Suppressor macrophage treated with lipopolysaccharide for 4 hours (primary cell): ENCODE measurements around the gene CALD1.

ENCODE experiments used
- DNase-seq: peaks from one replicate; pipeline ENCODE4 v3.0.0-alpha.2; 2020

The CALD1 gene

DNA sequence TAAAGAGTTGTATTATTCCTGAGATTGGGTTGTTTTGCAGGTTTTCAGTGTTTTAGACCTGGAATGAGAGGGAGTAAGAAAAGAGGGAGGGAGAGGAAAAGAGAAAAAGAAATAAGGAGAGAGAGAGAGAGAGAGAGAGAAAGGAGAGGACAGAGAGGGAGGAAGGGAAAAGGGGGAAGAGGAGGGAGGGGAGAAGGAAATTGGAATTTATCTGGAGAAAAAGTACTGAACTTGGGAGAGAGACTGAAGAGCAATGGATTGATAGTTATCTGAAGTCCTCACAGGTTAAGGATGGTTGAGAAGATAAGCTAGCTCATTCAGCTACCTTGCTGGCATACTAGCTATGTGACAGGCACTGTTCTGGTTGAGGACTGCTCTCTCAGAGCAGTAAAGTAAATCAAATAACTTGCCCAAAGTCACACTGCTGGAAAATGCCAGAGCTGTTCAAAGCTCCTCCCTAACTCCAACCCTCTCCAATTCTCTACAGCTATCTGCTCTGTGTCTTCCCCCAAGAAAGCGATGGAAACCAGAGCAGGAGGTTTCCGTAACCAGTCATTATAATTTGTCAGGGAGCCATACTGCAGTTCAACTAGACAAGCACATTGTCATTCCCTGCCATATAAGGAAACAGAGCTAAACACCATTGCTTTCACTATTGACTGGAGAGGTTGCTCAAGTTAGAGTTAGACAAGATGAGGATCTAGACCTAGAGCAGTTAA lies 10.7 kb downstream of the CALD1 start:
- DNase-seq: peak; percentile 22

DNA sequence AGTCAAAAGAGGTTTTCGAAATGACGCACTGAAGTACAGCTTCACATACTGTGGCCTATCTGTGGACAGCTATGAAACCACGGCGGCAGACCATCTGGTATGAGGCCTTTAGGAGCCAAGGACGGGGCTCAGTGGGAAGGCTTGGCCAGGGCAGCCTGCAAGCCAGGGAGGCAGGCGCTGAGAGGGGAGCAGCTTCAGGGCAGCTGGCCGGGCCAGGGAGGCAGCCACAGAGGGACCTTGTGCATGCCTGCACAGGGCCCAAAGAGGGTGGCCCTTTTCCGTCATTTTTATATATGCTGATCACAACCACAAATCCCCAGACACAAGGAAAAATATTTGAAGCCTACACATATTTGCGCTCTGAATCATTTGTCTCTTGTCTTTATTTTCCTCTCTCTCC lies 13.5 kb downstream of the CALD1 start:
- no peak for DNase-seq

DNA sequence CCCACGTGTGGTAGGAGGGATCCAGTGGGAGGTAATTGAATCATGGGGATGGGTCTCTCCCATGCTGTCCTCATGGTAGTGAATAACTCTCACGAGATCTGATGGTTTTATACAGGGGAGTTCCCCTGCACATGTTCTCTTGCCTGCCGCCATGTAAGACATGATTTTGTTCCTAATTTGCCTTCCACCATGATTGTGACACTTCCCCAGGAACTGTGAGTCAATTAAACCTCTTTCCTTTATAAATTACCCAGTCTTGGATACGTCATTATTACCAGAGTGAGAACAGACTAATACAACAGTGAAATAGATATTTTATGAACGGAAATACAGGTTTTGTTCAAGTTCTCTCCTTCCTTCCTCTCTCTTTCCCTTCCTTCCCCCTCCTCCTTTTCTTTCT lies 15.8 kb downstream of the CALD1 start:
- DNase-seq: no peak

DNA sequence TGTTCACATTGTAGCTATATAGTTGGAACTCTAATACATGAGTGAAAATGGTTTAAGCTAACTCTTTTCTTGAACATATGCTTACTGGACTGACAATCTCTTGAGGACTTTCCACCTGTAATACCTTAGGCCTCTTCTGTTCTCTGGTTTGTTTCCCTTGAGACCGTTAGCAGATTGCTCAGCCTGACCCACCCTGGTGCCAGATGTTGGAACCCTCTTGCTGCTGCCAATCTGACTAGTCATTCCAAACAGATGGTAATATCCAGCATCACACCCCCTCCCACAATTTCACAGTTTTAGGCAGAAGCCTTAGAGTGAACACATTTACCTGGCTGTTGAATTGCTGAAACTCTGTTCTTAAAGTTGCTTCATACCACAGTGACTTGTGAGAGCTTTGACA lies 18.7 kb downstream of the CALD1 start:
- no peak for DNase-seq

DNA sequence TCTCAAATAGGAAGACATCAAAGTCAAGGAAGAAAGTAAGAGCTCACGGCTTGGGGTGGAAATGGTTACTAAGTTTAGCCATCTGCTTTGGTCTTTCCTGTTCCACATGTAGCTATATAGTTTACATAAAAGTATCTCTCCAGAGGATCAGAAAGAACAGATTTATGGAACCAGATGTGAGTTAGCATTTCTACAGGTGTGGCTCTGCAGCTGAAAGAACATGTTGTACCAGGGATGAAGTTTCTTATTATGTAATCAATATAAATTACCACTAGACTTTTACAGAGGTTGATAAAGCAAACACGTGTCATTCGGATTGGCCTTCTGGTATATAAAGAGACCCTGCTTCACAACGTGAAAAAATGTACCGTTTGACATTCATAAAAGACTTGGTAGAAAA lies 19.9 kb downstream of the CALD1 start:
- no peak for DNase-seq

DNA sequence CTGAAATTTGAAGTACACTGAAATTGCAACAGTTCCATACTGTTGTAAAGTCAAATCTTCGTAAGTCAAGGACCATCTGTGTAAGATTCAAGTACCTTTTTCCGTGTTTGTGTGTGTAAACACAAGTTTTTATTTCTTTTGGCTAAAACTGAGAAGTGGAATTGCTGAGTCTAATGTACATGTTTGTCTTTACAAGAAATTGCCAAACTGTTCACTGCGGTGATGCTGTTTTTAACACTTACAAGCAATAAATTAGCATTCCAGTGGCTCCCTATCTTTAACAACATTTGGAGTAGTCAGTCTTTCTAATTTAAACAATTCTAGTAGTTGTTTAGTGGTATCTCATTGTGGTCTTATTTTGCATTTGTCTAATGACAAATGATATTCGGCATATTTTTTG lies 23.3 kb downstream of the CALD1 start:
- no peak for DNase-seq

DNA sequence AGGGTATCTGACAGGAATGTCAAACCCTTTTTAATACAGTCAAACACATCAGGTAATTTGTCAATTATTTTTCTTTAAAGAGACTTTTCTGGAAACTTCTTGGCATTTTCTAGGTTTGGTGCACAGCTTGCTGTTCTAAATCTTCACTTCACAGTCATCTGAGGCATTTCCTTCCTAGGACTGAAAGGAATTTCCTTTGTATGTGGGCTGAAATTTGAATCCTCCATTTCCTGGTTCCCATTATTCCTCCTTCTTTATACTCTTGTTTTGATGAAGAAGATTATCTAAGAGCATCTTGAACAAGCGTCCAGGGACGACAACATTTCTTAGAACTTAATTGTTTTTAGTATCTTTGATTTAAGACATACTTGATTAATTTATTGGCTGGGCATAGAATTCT lies 24.9 kb downstream of the CALD1 start:
- no peak for DNase-seq

DNA sequence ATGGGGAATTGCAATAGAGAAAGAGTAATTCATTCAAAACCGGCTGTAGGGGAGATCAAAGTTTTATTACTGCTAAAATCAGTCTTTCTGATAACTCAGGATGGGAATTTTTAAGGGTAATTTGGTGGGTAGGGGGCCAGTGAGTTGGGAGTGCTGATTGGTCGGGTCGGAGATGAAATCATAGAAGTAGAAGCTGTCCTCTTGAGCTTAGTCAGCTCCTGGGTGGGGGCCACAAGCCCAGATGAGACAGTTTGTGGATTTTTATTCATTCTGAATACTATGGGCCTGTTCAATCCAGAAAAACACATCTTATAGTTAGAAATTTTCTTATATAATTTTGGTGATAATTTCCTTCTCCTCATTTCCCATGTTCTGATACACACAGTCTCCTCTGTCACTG lies 25.4 kb downstream of the CALD1 start:
- DNase-seq: no peak

DNA sequence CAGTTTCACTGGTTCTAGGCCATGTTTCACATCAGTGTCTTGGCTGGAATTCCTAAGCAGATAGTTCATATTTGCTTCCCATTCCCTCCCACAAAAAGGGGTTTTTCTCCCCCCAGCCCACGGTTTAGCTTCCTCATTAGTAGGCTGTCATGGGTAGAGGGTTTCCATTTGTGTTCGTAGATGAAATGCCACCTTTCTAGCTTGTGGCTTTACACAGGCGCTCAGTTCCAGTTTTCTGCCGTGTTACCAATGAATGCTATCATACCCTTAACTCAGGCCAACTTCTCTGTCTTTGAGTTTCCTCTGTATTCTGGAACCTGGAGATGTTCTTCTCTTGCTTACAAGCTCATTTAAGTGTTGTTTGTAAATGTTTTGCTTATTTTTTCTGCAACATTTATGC lies 26.8 kb downstream of the CALD1 start:
- DNase-seq: no peak

DNA sequence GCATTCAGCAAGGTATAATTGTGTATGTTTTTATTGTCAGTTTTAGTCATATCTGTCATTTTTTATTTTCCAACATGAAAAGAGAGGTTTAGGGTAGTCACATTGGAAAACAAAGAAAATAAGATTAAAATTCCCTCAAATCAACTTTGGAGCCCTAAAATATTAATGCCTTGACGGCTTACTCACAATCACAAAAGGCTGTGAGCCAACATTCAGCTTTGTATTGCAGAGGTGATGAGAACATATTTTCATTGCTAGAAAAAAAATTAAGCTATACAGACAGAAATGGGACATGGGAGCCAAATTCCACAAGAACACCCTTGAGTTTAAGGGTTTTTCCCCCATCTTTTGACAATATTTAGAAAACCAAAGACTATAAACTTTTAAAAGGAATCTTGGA lies 30.2 kb downstream of the CALD1 start:
- no peak for DNase-seq

DNA sequence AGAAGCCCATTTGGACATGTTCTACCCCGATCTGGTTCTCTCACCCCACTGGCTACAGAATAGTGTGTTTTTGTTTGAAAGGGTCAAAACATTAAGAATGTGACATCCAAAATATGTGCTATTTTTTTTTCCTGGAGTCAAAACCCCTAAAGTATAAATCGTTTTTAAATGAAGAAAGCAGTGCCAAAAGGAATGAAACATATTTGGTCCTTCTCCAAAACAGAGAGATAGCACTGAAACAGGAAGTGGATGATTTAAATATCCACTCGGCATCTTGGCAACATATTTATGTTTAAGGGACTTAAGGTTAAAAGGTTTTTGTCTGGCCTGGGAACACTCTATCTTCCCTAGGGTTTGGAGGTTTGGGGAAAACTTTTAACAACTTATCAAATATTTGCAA lies 32.3 kb downstream of the CALD1 start:
- DNase-seq: no peak

DNA sequence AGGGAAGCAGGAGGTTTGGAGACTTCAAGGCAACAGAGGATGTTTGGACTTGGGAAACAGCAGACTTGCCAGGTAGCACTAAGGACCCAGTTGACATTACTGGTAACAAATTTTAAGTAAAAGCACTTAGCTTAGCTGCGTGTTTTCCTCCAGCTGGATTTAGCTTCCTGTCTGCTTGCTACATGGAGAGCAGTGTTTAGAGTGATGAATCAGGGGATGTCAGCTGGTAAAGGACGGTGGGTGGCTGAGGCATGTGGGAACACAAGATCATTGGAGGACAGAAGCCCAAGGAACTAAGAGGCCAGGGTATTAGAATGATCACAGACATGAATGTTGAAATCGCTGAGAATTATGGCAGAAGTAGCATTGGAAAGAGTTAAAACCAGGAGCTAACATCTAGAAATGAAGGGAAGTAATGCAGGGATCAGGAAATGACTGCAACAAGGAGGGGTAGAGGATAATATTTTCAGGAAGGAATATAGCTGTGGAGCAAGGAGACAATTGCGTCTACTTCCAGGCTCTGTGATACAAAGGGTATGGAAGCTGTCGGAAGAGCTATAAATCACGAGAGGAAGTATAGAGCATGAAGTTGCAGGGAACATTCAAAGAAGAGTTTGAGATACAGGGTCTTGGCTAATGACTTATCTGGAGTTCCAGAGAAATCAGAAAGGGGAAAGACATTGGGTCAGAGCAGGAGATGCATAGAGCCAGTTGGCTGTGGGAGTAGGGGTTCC lies 34.4 kb downstream of the CALD1 start:
- DNase-seq: no peak

DNA sequence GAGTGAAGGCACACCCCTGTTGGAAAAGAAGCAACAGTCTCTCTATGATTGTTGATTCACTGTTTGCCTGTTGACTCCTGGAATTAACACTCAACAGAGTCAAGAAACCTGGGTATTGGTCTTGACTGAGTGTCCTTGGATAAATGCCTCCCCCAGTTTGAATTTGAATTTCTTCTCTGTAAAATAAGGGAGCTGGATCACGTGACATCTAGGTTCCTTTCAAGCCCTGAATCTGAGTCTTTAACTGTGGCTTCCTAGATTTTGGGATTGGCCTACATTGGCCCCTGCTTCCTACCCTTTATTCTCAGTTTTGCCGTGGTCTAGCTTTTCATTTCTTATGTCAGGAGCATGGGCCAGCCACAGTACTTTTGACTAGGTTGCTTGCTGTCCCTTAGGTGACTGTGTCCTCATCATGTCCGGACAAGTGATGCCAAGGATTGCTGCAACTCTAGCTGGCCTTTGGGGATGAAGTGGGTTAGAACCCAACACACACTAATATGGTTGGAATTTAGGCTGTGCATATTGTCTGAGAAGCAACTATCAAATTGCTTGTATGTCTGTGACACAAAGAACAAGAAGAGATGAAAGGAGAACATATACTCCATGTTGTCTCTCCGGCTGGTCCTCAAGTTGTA lies 35.4 kb downstream of the CALD1 start:
- no peak for DNase-seq

DNA sequence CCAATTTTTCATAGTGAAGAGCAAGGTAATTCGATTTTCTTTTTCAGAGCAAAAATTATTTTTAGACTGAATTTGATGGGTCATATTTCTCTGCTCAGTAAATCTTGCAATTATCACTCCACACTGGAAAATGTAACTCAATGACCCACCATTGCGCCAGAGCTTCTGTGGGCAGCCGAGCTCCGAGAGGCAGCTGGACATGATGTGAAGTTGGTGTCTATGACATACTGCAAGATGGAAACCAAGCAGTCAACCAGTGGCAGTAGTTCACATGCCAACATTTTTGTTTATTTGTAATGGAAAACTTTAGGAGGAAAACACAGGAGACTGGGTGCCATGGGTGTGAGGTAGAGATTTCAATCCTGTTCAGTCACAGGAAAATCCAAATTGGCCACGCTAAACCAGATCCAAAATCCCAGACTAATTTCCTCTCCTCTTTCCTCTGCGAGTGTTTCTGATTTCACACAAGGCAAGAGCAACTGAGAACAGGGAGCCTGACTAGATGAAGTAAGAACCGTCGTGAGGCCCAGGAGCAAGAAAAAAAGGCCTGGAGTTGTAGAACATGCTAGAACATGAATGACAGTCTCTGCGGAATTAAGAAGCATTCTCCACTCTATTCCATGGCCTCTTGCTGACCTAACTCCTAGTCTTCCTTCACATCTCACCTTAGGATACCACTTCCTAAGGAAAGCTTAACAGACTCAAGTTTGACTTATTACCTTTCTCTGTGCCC lies 39.3 kb downstream of the CALD1 start:
- no peak for DNase-seq

DNA sequence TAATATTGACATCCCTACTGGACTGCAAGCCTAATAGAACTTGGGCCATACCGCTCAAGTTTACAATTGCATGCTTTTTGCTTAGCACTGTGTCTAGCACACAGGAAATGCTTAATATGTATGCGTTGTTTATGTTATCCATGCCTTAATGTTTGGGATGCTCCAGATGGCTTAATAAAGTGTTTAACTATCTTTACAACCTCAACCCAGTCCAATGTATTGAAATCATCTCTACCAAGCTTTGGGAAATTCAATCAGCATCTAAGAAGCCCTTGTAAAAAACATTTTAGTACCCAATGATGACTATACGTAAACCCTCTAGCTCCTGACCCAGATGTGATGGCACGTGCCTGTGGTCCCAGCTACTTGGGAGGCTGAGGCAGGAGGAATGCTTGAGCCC lies 40.0 kb downstream of the CALD1 start:
- DNase-seq: no peak

DNA sequence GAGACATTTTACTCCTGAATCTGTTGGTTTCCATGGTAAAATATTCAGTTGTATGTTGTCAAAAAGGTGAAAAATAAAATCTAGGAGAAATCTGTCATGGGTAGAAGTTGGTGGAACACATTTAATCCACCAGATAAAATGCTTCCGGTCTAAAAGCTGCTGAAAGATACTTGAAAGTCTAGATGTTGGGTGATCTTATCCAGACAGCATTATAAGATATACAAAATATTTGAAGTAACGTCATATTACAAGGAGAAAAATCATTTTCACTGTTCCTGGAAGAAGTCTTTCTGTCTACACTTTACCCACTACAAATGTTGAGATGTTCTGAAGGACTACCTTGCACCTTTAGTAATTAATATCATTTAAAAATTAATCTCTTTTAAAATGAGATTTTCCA lies 40.9 kb downstream of the CALD1 start:
- DNase-seq: no peak

DNA sequence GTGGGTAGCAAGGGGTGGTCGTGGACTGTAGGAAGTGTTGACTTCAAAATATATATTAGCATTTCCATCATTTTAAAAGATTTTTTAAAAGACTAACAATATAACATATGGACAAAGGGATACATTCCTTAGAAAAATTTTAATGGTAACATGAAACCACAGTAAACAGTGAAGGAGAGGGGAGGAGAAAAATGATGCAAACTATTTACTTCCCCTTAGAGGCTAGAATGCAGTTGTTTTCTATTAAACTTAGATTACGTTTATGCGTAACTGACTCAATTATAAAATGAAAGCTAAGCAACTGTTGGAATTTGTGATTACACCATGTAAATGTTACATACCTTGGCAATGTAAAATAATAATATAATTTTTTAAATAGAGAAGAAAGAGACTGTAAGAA lies 41.3 kb downstream of the CALD1 start:
- DNase-seq: no peak

DNA sequence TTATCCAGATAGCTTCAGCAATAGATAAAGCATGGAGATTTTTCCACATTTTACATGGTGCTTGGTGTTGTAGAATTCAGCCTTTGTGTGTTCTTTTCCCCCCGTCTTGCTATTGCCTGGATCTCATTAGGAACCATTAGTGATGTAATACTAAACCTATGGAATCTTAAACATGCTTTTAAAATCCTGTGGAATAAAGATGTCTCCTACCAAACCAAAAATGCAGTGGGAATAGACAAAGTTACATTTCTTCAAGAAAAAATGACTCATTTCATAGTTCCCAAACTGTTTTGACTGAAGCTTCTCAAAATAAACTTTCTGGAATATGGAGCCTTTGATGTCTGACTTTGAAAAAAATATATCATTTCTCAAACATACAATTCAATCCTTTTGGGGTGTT lies 44.0 kb downstream of the CALD1 start:
- no peak for DNase-seq

DNA sequence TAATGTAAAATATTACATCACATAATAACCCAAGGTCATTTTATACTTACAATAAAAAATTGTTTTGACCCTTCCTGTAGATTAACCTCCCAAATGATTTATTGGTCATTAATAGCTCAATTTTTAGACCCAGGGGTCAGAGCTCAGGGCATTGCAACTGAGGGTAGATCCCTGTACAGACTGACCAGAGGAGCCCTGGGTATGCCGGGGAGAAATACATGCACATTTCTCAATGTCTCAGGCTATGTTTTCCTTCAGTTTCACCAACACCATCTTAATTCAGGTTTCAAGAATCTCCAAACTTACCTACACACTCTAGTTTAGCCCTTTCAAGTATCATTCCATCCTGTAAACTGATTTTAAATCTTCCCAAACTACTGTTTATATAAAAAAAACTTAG lies 46.2 kb downstream of the CALD1 start:
- no peak for DNase-seq

DNA sequence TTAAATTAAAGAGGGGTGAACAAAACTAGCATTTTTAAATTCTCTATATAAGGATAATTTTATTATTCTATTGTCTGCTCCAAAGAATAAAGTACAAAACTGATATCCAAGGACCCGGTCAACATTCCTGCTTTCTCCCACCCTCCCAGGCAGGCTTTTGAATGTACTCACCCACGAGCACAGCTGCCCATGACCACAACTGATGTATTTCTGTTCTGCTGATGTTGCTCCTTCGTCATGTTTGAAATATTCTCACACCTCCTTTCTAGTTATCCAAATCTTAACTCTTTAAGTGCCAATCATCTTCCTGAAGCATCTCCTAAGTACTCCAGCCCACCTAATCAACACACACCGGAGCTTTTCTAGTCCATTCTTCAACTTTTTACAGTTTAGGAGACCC lies 46.7 kb downstream of the CALD1 start:
- DNase-seq: no peak

DNA sequence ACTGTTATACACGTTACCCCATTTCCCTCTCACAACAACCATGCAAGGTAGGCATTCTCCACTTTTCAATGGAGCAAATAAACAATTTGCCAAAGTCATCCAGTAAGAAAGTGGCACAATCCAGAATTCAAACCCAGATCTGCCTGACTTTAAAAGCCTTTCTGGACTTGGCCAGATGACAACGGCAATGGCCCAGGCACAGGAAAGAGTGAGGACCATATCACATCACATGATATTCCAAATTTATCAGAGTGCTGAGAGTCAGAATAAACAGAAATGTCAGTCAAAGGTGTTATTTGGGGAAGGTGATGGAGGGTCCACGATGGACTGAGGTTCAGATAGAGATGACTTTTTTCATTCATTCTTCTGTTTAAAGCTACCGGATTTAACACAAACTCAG lies 48.0 kb downstream of the CALD1 start:
- no peak for DNase-seq

DNA sequence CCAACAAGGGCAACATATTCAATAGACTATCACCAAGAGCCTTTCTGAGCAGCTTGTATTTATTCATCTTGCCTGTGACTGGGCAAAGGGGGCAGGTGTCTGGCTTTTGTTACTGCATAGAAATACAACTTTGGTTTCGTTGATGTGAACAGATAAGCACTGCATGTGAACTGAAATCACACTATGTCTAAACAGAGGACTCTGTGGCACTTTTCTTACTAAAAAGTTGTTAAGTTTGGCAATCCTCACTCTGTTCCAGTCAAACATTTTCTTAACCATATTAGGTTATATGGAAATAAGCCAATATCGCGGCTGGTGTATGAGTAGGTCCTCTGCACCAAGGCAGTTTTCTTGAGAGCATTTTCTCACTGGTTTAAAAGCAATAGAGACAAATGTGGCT lies 48.5 kb downstream of the CALD1 start:
- no peak for DNase-seq

DNA sequence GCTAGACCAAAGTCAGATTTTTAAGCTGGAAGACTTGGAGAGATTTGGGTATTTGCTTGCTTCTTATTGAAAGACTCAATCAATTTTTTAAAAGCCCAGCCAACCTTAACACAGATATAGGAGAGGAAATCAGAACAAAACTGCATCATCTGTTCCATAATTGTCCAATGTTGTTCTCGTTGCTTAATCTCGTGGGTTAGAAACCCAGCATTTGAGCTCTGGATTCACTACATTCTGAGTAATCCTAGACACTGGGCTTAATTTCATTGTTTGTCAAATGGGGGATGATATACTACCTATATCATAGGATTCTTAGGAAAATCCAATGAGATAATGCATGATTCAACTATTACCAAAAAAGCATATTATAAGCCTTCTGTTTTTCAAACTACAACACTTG lies 48.9 kb downstream of the CALD1 start:
- no peak for DNase-seq
